ENCODE results near the gene IL22RA1.

- TF ChIP-seq RAD21 (IDR thresholded peaks at IDR 0.05; ENCODE audit: low read depth) = no peak
- no peak for TF ChIP-seq YY1 (IDR thresholded peaks at IDR 0.05; ENCODE audit: low read depth)
- TF ChIP-seq CEBPB (IDR thresholded peaks at IDR 0.05) = no peak
- no peak for TF ChIP-seq USF1 (IDR thresholded peaks at IDR 0.05)
- TF ChIP-seq ZBTB7A (IDR thresholded peaks at IDR 0.05; ENCODE audit: low read depth) = no peak
- TF ChIP-seq CREB1 (IDR thresholded peaks at IDR 0.05; ENCODE audit: low read depth) = no peak
- no peak for TF ChIP-seq EP300 (IDR thresholded peaks at IDR 0.05; ENCODE audit: borderline replicate concordance)
- no peak for TF ChIP-seq TAF1 (IDR thresholded peaks at IDR 0.05; ENCODE audit: low read depth)
- TF ChIP-seq EGR1 (IDR thresholded peaks at IDR 0.05) = no peak
- no peak for TF ChIP-seq MAX (IDR thresholded peaks at IDR 0.05)
- no peak for TF ChIP-seq REST (IDR thresholded peaks at IDR 0.05; ENCODE audit: low read depth)
- no peak for TF ChIP-seq TEAD4 (IDR thresholded peaks at IDR 0.05)
Observed at GRCh38 chr1:24125456-24125855, 17.5 kb downstream of the IL22RA1 start.

All from Ishikawa (cell line).